Lower leg skin (tissue), 3 donors: ENCODE results near the gene DTD1.

Experiments used
- POLR2A ChIP-seq, 2 donors: fragments of 450-650 bp; IDR thresholded peaks; one replicate each; pipeline ENCODE4 v1.6.1; 2016 to 2017; ENCODE audit warnings: antibody characterized with exemption in 2 of 2, mild to moderate bottlenecking in 1 of 2, moderate library complexity in 1 of 2
- TF ChIP-seq, protein P1 (sequence below), 3 donors: fragments of 450-650 bp; IDR thresholded peaks; one replicate each; pipeline ENCODE4 v1.5.1; 2016; ENCODE audit warnings: antibody characterized with exemption in 3 of 3, mild to moderate bottlenecking in 3 of 3, moderate library complexity in 2 of 3

DNA sequence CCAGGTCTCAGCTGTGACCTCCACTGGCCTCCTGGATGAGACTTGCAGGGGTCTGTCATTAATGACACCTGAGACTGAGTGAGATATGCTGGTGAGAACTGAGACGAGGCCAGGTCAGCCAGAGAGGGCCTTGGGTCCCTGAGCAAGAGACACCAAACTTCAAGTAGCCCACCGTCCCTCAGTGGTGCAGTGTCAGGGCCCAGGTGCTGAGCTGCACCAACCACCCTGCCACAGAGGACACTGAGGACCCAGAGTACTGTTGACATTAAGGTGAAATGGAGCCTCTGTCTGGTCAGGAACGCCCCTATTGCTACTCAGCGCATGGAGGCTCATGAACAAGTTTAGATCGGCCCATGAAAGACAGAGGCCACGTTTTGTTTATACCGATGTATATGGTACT, 161.7 kb downstream of the DTD1 start:
- TF ChIP-seq, protein P1, sequence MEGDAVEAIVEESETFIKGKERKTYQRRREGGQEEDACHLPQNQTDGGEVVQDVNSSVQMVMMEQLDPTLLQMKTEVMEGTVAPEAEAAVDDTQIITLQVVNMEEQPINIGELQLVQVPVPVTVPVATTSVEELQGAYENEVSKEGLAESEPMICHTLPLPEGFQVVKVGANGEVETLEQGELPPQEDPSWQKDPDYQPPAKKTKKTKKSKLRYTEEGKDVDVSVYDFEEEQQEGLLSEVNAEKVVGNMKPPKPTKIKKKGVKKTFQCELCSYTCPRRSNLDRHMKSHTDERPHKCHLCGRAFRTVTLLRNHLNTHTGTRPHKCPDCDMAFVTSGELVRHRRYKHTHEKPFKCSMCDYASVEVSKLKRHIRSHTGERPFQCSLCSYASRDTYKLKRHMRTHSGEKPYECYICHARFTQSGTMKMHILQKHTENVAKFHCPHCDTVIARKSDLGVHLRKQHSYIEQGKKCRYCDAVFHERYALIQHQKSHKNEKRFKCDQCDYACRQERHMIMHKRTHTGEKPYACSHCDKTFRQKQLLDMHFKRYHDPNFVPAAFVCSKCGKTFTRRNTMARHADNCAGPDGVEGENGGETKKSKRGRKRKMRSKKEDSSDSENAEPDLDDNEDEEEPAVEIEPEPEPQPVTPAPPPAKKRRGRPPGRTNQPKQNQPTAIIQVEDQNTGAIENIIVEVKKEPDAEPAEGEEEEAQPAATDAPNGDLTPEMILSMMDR (IDR thresholded peaks at IDR 0.05): no peak
- no peak for TF ChIP-seq POLR2A (IDR thresholded peaks at IDR 0.05)
